IPS-NIHi11 (cell line): ENCODE measurements around the gene SEMA7A.
"Not testable (repeated sequence)": the region's sequence is repeated elsewhere in the genome, so short reads cannot be mapped to it uniquely, and the experiment has no call there.

ENCODE experiments used
- DNase-seq: peaks from one replicate; pipeline ENCODE4 v3.0.0; 2012; ENCODE audit warnings: mixed read lengths, low spot score

SEMA7A gene

DNA sequence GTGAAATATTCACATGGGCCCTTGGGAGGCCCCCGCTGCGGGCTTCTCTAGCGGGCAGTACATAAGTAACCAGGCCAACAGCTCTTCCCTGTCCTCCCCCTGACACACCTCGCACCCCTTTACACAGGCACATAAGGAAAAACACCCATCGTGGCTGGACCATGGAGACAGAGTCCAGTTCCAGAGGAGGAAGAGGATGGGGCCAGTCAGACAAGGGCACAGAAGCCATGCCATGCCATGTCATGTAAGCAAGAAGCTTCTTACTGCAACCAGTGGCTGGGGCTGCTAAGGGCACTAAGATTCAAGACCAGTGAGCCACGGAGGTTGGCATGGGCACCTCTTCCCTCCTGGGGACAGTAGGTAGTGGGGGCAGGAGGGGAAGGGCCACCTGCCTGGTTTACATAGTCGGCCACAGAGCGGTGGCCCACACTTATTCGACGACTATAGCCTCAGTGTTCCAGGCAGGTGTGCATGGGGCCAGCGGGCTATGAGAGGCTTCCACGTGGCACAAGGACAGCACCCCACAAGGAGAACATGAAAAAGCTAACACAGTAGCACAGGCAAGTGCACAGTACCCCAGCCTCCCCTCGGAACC, 60.6 kb downstream of the SEMA7A start:
- no peak for DNase-seq

- no peak for DNase-seq
These were observed 63.3 kb downstream of the SEMA7A start for GRCh38 chr15:74370471-74370870.

- DNase-seq, result no peak
These were observed 64.0 kb downstream of the SEMA7A start for GRCh38 chr15:74369756-74370155.

- no peak for DNase-seq
These were observed 64.5 kb downstream of the SEMA7A start for GRCh38 chr15:74369084-74369745.

DNA sequence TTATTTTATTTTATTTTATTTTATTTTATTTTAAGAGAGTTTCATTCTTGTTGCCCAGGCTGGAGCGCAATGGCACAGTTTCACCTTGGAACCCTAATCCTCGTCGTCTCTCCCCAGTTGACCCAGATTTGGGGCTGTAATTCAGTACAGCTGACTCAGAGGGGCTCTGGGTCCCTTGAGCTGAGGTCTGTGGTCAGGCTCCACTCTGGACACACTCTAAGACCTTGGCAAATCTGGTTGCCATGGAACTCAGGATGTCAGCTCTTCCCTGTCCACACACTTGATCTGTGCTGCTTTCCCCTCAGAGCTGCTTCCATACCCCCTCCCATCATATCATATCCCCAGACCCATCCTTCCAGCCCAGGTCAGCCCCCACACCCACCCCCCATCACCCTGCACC, 65.6 kb downstream of the SEMA7A start:
- no peak for DNase-seq

- DNase-seq, result no peak
These were observed 66.4 kb downstream of the SEMA7A start, which contains the start of gene CYP11A1 for GRCh38 chr15:74367296-74367854. Gene CYP11A1, minus strand, starts transcription at chr15:74367646. Its CDS starts 61 bp downstream, at chr15:74367585.

- peak; percentile 64 for DNase-seq
These were observed 67.9 kb downstream of the SEMA7A start for GRCh38 chr15:74365598-74366445.

DNA sequence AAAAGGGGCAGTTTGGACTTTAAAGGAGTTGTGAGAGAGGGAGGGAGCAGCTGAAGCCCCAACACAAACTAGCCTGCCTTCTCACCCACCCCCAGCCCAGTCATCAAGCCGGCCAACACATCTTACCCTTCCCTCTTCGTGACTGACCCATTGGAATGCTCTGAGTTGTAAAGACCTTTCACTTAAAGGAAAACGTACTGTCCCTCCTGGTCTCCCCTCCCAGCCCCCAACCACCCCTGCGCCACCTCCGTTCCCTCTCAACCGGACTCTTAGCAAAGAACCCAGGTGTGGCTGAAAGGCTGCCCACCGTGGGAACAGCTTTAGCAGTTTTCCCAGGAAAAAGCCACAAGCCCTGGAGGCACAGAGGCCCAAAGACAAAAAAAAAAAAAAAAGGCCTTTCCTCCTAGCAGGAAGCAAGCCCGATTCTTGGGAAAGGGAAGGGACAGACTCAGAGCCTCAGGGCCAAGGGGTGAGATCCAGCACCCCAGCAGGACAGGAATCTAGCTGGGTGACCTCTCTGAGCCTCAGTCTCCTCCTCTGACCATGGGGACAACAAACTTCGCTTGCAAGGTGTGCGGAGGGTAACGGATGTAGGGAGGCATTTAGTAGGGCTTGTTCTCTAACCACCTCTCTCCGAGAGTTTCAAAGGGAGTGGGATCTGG, 68.7 kb downstream of the SEMA7A start:
- no peak for DNase-seq

GRCh38 chr15:74362482-74362881, 71.3 kb downstream of the SEMA7A start:
- no peak for DNase-seq

GRCh38 chr15:74360855-74361254, 72.9 kb downstream of the SEMA7A start:
- not testable (repeated sequence) for DNase-seq

- not testable (repeated sequence) for DNase-seq
These were observed 74.4 kb downstream of the SEMA7A start for GRCh38 chr15:74359376-74359775.
